H9 (cell line): Measurements from ENCODE around the gene GSS. TPM values are rescaled to one million over a fixed set of nuclear protein-coding genes. Genes with fewer than 3 reads are reported as not detected.

Experiments
- DNase-seq: peaks from one replicate; pipeline ENCODE4 v3.0.0-alpha.2; 2017
- H2AFZ ChIP-seq: one replicate; pipeline ENCODE4 v1.6.1; 2013; ENCODE audit warnings: mild to moderate bottlenecking, low read length, control low read depth, moderate library complexity
- H2AK5ac ChIP-seq: 2 replicates; pipeline ENCODE4 v1.6.1; 2013; ENCODE audit warnings: low read length, control low read depth, mixed read lengths; ENCODE audit not compliant: insufficient read length
- H2BK120ac ChIP-seq: one replicate; pipeline ENCODE4 v1.6.1; 2013; ENCODE audit warnings: low read depth, mild to moderate bottlenecking, low read length, control low read depth, inconsistent platforms; ENCODE audit not compliant: poor library complexity, severe bottlenecking
- H2BK12ac ChIP-seq: 2 replicates; pipeline ENCODE4 v1.6.1; 2013; ENCODE audit warnings: low read length, control low read depth, mixed read lengths, low read depth; ENCODE audit not compliant: insufficient read length
- H2BK15ac ChIP-seq: 2 replicates; pipeline ENCODE4 v1.6.1; 2013; ENCODE audit warnings: low read depth, low read length, control low read depth
- H2BK20ac ChIP-seq: one replicate; pipeline ENCODE4 v1.6.1; 2013; ENCODE audit warnings: low read depth, mild to moderate bottlenecking, low read length, control low read depth, inconsistent platforms; ENCODE audit not compliant: poor library complexity, severe bottlenecking
- H2BK5ac ChIP-seq: 2 replicates; pipeline ENCODE4 v1.6.1; 2013; ENCODE audit warnings: low read length, control low read depth, mixed read lengths; ENCODE audit not compliant: insufficient read length
- H3K14ac ChIP-seq: 2 replicates; pipeline ENCODE4 v1.6.1; 2013; ENCODE audit warnings: low read length, control low read depth; ENCODE audit not compliant: insufficient read depth
- H3K18ac ChIP-seq: 2 replicates; pipeline ENCODE4 v1.6.1; 2013; ENCODE audit warnings: low read depth, mild to moderate bottlenecking, mixed read lengths, low read length, control low read depth; ENCODE audit not compliant: insufficient read length
- H3K23ac ChIP-seq: 2 replicates; pipeline ENCODE4 v1.6.1; 2013; ENCODE audit warnings: low read length, control low read depth, mixed read lengths, low read depth; ENCODE audit not compliant: insufficient read length
- H3K23me2 ChIP-seq: 2 replicates; pipeline ENCODE4 v1.6.1; 2013; ENCODE audit warnings: low read depth, mild to moderate bottlenecking, mixed read lengths, low read length, control low read depth; ENCODE audit not compliant: insufficient read length, poor library complexity, severe bottlenecking
- H3K27ac ChIP-seq: 2 replicates; pipeline ENCODE4 v1.5.1; 2013; ENCODE audit warnings: low read length, control low read depth, mixed read lengths, low read depth; ENCODE audit not compliant: insufficient read length
- H3K27me3 ChIP-seq: 2 replicates; pipeline ENCODE4 v1.6.1; 2013; ENCODE audit warnings: low read length, control low read depth, inconsistent platforms; ENCODE audit not compliant: insufficient read depth
- H3K4ac ChIP-seq: 2 replicates; pipeline ENCODE4 v1.6.1; 2013; ENCODE audit warnings: low read depth, mild to moderate bottlenecking, control low read depth, inconsistent platforms, low read length, moderate library complexity
- H3K4me1 ChIP-seq: 2 replicates; pipeline ENCODE4 v1.6.1; 2013; ENCODE audit warnings: low read length, control low read depth, inconsistent platforms; ENCODE audit not compliant: insufficient read depth
- H3K4me2 ChIP-seq: 2 replicates; pipeline ENCODE4 v1.6.1; 2013; ENCODE audit warnings: low read length, control low read depth, mixed read lengths; ENCODE audit not compliant: insufficient read length, insufficient read depth
- H3K56ac ChIP-seq: 2 replicates; pipeline ENCODE4 v1.6.1; 2013; ENCODE audit warnings: low read depth, mild to moderate bottlenecking, mixed read lengths, low read length, control low read depth; ENCODE audit not compliant: insufficient read length
- H3K79me1 ChIP-seq: 2 replicates; pipeline ENCODE4 v1.6.1; 2013; ENCODE audit warnings: low read depth, mild to moderate bottlenecking, moderate library complexity, low read length, control low read depth, inconsistent platforms; ENCODE audit not compliant: insufficient read depth, poor library complexity, severe bottlenecking
- H3K79me2 ChIP-seq: 2 replicates; pipeline ENCODE4 v1.6.1; 2013; ENCODE audit warnings: low read length, control low read depth, inconsistent platforms; ENCODE audit not compliant: insufficient read depth
- H3K9ac ChIP-seq: 2 replicates; pipeline ENCODE4 v1.6.1; 2013; ENCODE audit warnings: low read length, control low read depth, mixed read lengths; ENCODE audit not compliant: insufficient read length; ENCODE audit errors: extremely low read depth
- H3K9me3 ChIP-seq: one replicate; pipeline ENCODE4 v1.6.1; 2013; ENCODE audit warnings: low read depth, low read length, inconsistent platforms; ENCODE audit not compliant: control insufficient read depth
- H3T11ph ChIP-seq: one replicate; pipeline ENCODE4 v1.6.1; 2013; ENCODE audit warnings: mild to moderate bottlenecking, low read length, control low read depth, inconsistent platforms
- H4K20me1 ChIP-seq: one replicate; pipeline ENCODE4 v1.6.1; 2013; ENCODE audit not compliant: control insufficient read depth, insufficient read length, insufficient read depth
- H4K5ac ChIP-seq: 2 replicates; pipeline ENCODE4 v1.6.1; 2013; ENCODE audit warnings: low read depth, mild to moderate bottlenecking, mixed read lengths, low read length, control low read depth; ENCODE audit not compliant: insufficient read length
- H4K8ac ChIP-seq: replicated peaks from 2 replicates; pipeline ENCODE4 v1.6.1; 2013; ENCODE audit warnings: low read length, control low read depth, mixed read lengths, low read depth; ENCODE audit not compliant: insufficient read length
- H4K91ac ChIP-seq: 2 replicates; pipeline ENCODE4 v1.6.1; 2013; ENCODE audit warnings: low read depth, mild to moderate bottlenecking, moderate library complexity, mixed read lengths, low read length, control low read depth; ENCODE audit not compliant: insufficient read length
- H3K27ac Mint-ChIP-seq, 3 experiments: 2 replicates in 2 of 3; 3 replicates in 1 of 3; pipeline ENCODE4 v1.8.0; 2020 to 2021; ENCODE audit warnings: mixed read lengths in 3 of 3, mild to moderate bottlenecking in 1 of 3, moderate library complexity in 1 of 3
- H3K27me3 Mint-ChIP-seq: 2 replicates; pipeline ENCODE4 v1.8.0; 2021; ENCODE audit warnings: low read depth, mild to moderate bottlenecking, moderate library complexity, mixed read lengths
- H3K36me3 Mint-ChIP-seq, 3 experiments: 2 replicates in 2 of 3; 3 replicates in 1 of 3; pipeline ENCODE4 v1.8.0; 2020 to 2021; ENCODE audit warnings: low read depth in 3 of 3, mixed read lengths in 3 of 3; ENCODE audit not compliant: insufficient read depth in 1 of 3
- H3K4me1 Mint-ChIP-seq, 2 experiments: 2 replicates each; pipeline ENCODE4 v1.8.0; 2020; ENCODE audit warnings: mixed read lengths in 2 of 2
- H3K4me3 Mint-ChIP-seq, 2 experiments: 2 replicates in 1 of 2; 3 replicates in 1 of 2; pipeline ENCODE4 v1.8.0; 2020 to 2021; ENCODE audit warnings: mild to moderate bottlenecking in 2 of 2, mixed read lengths in 2 of 2, moderate library complexity in 1 of 2
- H3K9me3 Mint-ChIP-seq, 2 experiments: 2 replicates in 1 of 2; 3 replicates in 1 of 2; pipeline ENCODE4 v1.8.0; 2020; ENCODE audit warnings: mild to moderate bottlenecking in 2 of 2, mixed read lengths in 2 of 2, moderate library complexity in 1 of 2
- CTCF ChIP-seq: fragments of 200-600 bp; sonication (generic); conservative IDR thresholded peaks from 3 replicates; pipeline ENCODE4 v1.8.0; 2021; ENCODE audit warnings: antibody characterized with exemption, mild to moderate bottlenecking
- WGBS: extraction: QIAGEN DNeasy Blood & Tissue Kit; methylation state at CpG from one replicate; pipeline ENCODE4 v1.1.7; 2013; ENCODE audit warnings: missing lambda C conversion rate, low lambda C conversion rate, mixed read lengths; ENCODE audit not compliant: insufficient read length; ENCODE audit errors: extremely low coverage; 5-methylcytosine and 5-hydroxymethylcytosine counted together
- total RNA-seq: library from RNA; stranded (reverse); gene quantifications from 2 replicates; pipeline ENCODE4 v1.2.1, GENCODE V29; 2021

GSS gene
- total RNA-seq, 1 experiment from 2014 or later = 48.5 TPM

DNA sequence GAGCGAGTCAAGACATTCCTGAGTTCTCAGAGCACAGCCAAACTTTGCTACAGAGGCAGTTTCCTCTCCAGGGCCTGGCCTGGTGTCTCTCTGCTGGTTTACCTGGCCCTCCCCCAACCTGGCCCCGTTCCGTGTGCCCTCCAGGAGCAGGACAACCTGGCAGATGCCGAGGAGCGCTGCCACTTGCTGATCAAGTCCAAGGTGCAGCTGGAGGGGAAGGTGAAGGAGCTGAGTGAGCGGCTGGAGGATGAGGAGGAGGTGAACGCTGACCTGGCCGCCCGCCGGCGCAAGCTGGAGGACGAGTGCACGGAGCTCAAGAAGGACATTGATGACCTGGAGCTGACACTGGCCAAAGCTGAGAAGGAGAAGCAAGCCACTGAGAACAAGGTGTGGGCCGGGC, 39.6 kb upstream of the GSS start:
- no peak overlapping the region for H3K27ac ChIP-seq
- H4K20me1 ChIP-seq = no peaks in the 10 kb centered on the region
- H2BK12ac ChIP-seq = no peak overlapping the region
- no peak overlapping the region for H2BK15ac ChIP-seq
- no peak overlapping the region for H2BK20ac ChIP-seq
- H3K56ac ChIP-seq = no peak overlapping the region
- peaks cover 2% of the 10 kb centered on the region for H3K27me3 Mint-ChIP-seq
- H3K79me1 ChIP-seq = no peaks in the 10 kb centered on the region
- TF ChIP-seq CTCF = no peak
- no peaks in the 10 kb centered on the region; a peak in 1 of 5 replicates for H3K9me3 Mint-ChIP-seq
- no peak overlapping the region for H2BK120ac ChIP-seq
- no peak overlapping the region for H3K4ac ChIP-seq
- no peak overlapping the region for H3K23ac ChIP-seq
- H2AK5ac ChIP-seq = no peak overlapping the region
- no CpG with 5 or more reads among the region's 14 CpGs for WGBS
- no peaks in the 10 kb centered on the region for H3K23me2 ChIP-seq
- no peak overlapping the region for H3K18ac ChIP-seq
- H4K8ac ChIP-seq = no peak overlapping the region
- no peak overlapping the region for H3K14ac ChIP-seq
- H3K27ac Mint-ChIP-seq = no peak overlapping the region; a peak in 1 of 7 replicates
- H3K4me3 Mint-ChIP-seq = no peak overlapping the region
- H2AFZ ChIP-seq = no peak overlapping the region
- peaks cover 0 to 3% of the 10 kb centered on the region in 2 experiments; a peak in 2 of 4 replicates for H3K4me1 Mint-ChIP-seq
- H3K4me1 ChIP-seq = no peaks in the 10 kb centered on the region
- H3K79me2 ChIP-seq = no peaks in the 10 kb centered on the region
- DNase-seq = no peak
- no peak overlapping the region for H4K5ac ChIP-seq
- H3K9ac ChIP-seq = no peak overlapping the region
- H3K36me3 Mint-ChIP-seq = peaks cover 8 to 54% (median 35%) of the 10 kb centered on the region in 3 experiments; a peak in 6 of 7 replicates
- no peaks in the 10 kb centered on the region for H3K27me3 ChIP-seq
- no peak overlapping the region for H3K4me2 ChIP-seq
- H4K91ac ChIP-seq = no peak overlapping the region
- H3T11ph ChIP-seq = no peak overlapping the region
- no peak overlapping the region for H2BK5ac ChIP-seq
- no peaks in the 10 kb centered on the region for H3K9me3 ChIP-seq
